ENCODE results near the gene TMEM121B.

The TMEM121B gene

GRCh38 chr22:17109976-17110375, 11.2 kb downstream of the TMEM121B start:
- DNase-seq = no peak

GRCh38 chr22:17109113-17109865, 11.9 kb downstream of the TMEM121B start:
- DNase-seq = no peak

GRCh38 chr22:17108256-17109112, 12.7 kb downstream of the TMEM121B start:
- no peak for DNase-seq

- DNase-seq = no peak
Observed at GRCh38 chr22:17107547-17107810, 13.7 kb downstream of the TMEM121B start.

DNA sequence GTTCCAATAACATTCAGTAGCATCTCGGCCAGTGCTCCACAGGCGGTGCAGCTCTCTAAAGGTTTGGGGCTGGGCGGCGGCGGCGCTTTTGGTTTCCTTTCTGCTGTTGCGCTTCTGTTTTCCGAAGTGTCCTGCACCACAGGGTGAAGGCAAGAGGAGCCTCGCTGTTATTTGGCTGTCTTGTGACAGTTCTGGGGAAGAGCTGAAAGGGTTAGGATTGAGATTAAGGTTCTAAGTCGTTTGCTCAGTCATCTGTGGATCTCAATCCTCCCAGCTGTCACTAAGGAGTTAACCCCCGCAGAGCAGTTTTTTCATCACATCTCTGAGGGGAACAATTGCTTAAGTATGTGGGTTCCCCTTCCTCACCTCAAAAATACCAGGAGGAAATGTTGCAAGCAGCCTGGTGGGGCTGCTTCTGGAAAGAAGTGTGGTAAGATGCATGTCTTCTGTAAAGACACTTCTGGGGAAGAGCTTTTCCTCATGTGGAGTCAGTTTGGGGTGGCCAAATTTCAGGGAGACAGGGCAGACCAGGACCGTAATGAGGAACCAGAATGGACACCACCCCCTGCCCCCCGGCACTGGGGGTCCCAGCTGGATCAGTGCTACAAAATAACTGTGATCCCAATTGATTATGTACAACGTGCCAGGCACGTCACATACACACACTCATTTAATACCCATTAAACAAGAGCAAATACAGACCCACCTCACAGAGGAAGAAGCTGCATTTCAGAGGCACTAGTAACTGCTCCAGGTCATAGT, 14.2 kb downstream of the TMEM121B start:
- no peak for DNase-seq

DNA sequence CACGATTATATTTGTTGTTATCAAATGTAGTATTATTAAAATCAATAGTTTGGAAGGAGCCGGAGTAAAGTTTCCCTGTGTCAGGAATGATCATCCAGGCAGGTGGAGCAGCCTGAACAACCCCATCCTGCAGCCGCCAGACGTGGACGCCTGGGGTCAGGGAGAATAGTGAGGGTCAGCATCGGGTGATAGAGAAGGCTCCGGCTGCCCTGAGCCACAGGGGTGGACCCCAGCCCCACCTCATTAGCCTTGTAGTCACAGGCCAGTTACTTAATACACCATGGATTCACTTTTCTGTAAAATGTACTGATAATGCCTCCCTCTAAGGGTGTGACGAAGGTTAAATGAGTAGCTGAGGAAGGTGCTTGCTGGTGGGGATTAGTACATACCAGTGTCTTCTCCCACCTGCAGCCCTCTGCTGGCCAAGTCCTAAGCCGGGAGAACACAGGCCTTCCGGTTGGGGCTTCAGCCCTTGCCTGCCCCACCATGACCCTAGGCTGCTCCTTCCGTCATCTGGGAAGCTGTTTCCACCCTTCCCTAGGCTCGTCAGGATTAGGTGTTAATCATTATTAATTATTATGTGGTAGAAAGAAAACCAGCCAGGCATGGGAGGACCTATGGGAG, 14.9 kb downstream of the TMEM121B start:
- DNase-seq = no peak

DNA sequence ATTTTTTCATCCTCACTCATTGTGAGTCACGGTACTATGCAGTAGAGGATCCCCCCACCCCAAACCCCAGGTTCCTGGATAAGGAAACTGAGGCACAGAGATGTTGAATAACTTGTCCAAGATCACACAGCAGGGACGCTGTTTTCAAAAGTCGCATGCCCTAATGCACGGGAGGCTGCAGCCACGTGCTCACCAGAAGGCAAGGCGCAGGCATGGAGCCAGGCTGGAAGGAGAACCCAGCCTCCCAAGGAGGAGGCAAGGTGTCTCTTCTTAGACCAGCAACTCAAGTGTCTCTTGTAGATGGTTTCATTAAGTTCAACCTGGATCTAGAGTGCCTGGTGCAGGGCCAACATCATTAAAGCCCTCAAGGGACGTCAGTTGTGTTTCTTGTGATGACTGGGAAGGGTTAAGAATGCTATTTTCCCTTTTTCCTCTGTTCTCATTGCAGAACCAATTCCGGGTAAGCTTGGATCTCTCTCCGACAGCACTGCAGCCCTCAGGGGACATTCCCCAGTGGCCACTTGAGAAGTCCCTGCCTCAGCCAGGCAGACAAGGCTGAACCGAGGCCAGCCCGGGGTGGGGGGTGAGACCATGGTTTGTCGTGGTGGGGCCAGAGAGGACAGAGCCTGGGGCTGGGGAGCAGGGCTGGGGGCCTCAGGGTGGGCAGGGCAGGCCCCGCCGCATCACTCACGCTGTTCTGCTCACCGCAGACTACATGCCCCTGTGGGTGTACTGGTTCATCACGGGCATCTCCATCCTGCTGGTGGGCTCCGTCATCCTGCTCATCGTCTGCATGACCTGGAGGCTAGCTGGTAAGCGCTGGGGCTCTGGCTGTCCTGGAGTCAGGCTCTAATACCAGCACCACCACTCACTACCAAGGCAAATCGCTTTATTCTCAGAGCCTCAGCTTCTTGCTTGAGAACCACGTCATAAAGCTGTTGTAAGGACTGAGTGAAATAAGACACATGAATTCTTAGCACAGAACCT, 15.7 kb downstream of the TMEM121B start:
- no peak for DNase-seq

DNA sequence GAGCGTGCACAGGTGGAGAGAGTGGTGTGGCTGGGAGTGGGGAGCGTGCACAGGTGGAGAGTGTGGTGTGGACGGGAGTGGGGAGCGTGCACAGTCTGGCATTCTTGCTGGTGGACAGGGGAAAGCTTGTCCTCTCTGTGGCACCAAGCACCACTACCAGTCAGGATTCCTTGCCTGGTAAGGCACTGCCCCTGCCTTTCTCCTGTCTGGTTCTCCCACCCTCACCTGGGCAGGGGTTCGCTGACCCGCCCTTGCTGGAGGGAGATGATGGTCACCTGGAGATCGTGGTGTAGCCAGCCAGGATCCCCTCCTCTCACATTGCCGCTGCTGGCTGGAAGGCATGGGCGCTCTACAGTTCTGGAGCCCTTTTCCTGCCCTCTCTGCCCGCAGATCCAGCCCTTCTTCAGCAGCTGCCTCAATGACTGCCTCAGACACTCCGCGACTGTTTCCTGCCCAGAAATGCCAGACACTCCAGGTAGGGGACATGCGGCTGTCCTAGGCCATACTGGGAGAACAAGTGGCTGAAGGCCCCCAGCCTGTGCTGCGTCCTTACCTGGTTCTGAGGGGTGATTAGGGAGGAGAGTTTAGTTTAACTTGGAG, 16.7 kb downstream of the TMEM121B start:
- DNase-seq = no peak

GRCh38 chr22:17103351-17103750, 17.8 kb downstream of the TMEM121B start:
- DNase-seq = no peak

GRCh38 chr22:17102297-17102667, 18.9 kb downstream of the TMEM121B start:
- no peak for DNase-seq

GRCh38 chr22:17101475-17102296, 19.5 kb downstream of the TMEM121B start:
- DNase-seq = no peak

- no peak for DNase-seq
Observed at GRCh38 chr22:17100621-17101020, 20.5 kb downstream of the TMEM121B start.

- DNase-seq = no peak
Observed at GRCh38 chr22:17098379-17098819, 22.8 kb downstream of the TMEM121B start.

GRCh38 chr22:17097701-17098100, 23.5 kb downstream of the TMEM121B start:
- DNase-seq = no peak

DNA sequence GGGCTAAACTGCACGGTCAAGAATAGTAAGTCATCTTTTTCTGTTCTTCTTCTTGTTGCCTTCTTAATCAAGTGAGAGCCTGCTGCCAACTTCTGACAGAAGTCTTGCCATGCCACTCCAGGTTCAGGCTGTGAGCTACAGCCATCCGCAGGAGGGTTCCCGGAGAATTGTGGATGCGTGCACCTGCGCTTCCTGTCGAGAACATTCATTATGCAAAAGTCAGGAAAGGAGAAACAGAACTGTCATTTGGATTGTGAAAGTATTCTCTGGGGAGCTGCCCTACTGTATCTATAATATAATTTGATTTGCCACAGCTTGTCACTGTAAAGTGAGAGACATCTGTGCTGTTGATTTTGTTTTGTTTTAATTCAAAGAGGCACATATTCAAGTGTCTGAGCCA, 24.1 kb downstream of the TMEM121B start:
- no peak for DNase-seq

DNA sequence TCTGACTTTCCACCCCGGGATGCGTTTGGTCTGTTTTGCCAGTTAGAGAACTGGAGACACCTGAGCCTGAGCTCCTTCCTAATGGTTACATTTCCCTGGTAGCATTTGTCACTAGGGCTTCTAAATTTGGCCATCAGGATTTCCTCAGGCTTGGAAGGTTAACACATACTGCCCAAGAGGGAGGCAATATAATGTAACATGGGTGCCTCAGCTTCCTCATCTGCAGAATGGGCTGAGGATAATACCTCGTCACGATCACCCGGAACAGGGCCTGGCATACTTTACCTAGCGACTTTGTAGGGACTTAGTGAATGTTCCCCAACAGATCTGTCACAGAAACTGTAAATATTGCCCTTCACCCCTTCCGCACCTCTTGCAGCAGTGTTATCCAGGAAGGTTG, 25.1 kb downstream of the TMEM121B start:
- no peak for DNase-seq

DNA sequence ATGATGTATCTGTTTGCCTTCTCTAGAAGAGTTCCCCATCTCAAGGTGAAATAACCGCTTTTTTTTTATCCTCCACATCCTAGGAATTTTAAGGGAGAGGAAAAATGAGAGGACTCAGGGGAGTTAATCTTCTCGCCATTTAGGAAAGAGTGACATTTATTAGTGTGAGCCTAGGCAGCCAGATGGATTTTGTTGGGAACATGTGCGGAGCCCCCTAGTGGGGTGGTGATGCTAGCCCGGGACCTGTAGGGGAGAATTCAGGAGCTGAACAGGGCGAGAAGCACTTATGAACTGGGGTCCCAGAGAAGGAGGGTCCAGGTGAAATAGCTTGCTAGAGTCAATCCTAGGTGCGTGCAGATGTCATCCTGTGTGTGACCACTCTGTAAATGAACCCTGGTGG, 25.6 kb downstream of the TMEM121B start:
- no peak for DNase-seq

DNA sequence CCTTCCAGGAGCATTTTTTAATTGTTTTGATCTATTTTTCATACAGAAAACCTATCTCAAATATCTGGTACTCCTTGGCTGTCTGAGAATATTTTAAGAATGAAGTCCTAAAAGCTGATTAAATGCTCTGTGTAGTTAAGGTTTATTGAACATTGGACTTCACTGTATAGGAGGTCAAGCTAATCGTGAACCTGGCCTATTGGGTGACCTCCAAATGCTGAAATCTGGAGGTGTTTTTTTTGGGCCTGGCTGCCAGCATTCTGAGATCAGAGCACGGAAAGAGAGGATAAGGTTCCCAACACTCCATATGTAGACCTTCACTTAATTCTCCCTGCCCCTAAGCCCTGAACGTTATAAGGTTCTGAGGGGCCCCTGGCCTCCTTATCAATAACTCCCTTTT, 28.1 kb downstream of the TMEM121B start:
- no peak for DNase-seq

DNA sequence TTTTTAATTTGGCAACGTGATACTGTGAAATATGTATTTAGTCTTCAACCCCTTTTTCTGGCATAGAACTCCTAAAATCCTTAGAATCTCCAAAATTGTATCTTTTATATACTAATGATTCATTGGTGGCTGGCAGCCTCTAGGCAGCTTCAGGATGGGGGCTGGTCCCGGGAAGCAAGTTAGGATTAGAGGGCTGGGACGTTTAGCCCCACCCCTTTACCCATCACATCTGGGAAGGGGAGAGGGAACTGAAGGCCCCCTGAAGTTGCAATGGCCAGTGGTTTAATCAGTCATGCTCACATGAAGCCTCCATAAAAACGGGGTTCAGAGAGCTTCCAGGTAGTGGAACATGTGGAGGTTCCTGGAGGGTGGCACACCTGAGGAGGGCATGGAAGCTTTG, 29.3 kb downstream of the TMEM121B start:
- DNase-seq = no peak

GRCh38 chr22:17090550-17090949, 30.6 kb downstream of the TMEM121B start:
- DNase-seq = no peak
